Measurements from ENCODE around the gene NTN4. TPM values are rescaled to one million over a fixed set of nuclear protein-coding genes. Genes with fewer than 3 reads are reported as not detected.

The NTN4 gene
- total RNA-seq, 1 donor from 2014 or later = 76.5 TPM

GRCh38 chr12:95611676-95612309 is 178.8 kb downstream of the NTN4 start:
- intact Hi-C loops (cut with micrococcal nuclease) = no loop called here
- ATAC-seq = no peak
- DNase-seq = no peak

- DNase-seq (peak; percentile 75), ATAC-seq (peak; percentile 88)
- intact Hi-C loops (cut with micrococcal nuclease) = no loop called here
Observed at GRCh38 chr12:95608252-95609033, 182.1 kb downstream of the NTN4 start.

Other genes starting within 250 kb of the NTN4 start
- 1.0 TPM for gene USP44, start 239.3 kb downstream of the NTN4 start, total RNA-seq
- gene SNRPF, start 68.2 kb upstream of the NTN4 start, total RNA-seq = 11.4 TPM
- gene CCDC38, start 151.8 kb upstream of the NTN4 start, total RNA-seq = 0.15 TPM
- gene AMDHD1, start 152.6 kb upstream of the NTN4 start, total RNA-seq = 0.35 TPM
- gene HAL, start 205.6 kb upstream of the NTN4 start, total RNA-seq = 0.27 TPM
- gene LTA4H, start 244.8 kb upstream of the NTN4 start, total RNA-seq = 42.0 TPM

Measured in left ventricle myocardium superior (tissue), 1 donor.